ENCODE data around the gene ZNF524.

DNA sequence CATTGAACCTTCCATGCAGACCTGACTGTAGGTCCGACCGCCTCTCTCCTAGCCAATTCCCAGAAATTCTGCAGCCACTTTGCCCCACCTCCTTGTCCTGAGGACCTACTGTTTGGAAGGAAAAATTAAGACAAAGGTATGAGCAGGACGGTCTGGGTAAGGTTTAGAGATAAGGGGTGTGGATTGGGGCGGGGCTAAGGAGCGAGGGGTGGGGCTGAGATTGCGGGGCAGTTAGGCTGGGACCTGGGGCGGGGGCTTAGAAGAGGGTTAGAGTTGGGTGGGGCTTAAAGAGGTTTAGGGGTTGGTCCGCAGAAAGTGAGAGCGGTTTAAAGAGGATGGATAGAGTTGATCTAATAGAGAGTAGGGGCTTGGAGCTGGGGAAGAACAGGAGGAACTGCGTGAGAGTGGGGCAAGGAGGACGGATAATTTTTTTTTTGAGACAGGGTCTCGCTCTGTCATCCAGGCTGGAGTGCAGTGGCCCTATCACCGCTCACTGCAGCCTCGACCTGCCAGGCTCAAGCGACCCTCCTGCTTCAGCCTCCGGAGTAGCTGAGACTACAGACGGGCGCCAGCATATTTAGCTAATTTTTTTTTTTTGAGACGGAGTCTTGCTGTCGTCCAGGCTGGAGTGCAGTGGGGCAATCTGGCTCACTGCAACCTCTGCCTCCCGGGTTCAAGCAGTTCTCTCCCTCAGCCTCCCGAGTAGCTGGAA, 3.6 kb downstream of the ZNF524 start:
- TF ChIP-seq CTCF (IDR thresholded peaks at IDR 0.05) (no peak), POLR2A (IDR thresholded peaks at IDR 0.05) (no peak), POLR2AphosphoS5 (IDR thresholded peaks at IDR 0.05) (no peak)

Measured in prostate gland (tissue), 2 donors.